ENCODE results near the gene DCST1.

DCST1 gene

DNA sequence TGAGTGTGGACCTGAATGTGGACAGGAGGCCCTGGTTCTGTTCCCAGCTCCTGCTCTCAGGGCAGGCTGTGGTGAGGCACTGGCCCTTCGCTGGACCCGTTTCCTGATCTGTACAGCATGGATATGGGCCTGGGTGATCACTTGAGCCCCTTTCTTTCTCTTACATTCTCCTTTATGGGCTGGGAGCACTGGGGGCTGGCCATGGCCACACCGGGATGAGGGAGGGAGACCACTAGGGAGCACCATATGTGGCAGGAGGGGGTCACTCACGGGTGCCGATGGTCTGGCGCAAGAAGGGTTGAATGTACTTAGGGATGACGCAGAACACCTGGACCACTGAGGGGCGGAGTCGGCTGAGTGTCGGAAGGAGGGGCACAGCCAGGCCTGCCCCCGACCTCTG lies 2.7 kb upstream of the DCST1 start:
- DNase-seq (ENCODE audit: low read depth in 1 of 2, low spot score in 1 of 2): no peak

DNA sequence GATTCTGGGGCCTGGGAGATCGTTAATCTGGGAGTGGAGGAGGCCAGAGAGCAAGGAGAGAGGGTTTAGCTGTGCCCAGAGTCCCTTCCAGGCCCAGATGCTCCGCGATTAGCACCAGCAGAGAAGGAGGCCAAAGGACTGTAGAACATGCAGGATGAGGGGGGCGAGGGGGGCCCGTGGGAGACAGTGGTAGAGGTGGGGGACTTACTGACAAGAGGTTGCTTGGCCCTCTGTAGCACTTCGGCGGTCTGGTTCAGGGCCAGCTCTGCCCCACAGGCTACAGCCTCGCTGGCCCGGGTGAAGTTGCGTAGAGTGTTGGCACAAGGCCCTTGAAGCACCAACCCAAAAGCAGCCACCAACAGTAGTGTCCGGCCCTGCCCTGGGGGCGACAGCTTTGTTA lies 738 bp upstream of the DCST1 start:
- DNase-seq (ENCODE audit: low read depth in 1 of 2, low spot score in 1 of 2): no peak

DNA sequence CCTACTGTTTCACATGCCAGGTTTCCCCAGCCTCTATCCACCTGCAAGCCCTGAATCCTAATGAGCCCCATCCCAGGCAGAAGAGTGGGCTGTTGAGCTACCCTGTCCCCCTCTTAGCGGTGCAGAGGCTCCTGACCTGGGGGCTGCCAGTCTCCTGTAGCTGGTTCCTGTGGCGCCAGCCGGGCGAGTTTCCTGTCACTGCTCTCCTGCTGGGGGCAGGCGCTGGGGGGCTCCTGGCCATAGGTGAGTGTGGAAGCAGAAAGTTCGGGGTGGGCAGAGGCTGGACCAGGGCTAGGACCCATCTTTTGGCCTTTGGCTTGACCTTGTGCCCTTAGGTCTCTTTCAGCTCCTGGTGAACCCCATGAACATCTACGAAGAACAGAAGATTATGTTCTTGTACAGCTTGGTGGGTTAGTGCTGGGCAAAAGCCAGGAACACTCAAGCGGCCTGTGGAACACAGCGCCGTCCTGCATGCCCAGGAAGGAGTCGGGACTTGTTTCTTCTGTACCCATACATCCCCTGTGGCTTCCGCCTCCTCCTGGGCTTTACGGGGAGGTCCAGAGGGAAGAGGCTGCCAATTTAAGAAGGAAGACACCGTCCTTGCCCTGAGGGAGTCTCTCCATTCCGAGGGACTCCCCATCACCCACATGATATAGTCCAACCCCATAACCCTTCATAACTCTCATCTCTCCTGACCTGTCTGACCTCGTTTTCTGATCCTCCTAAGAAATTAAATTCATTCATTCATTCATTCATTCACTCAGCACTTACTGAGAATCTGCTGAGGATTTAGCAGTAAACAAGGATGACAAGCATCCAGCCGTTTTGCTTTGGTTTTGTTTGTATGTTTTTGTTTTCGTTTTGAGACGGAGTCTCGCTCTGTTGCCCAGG lies 939 bp downstream of the DCST1 start:
- DNase-seq (ENCODE audit: low read depth in 1 of 2, low spot score in 1 of 2): no peak

DNA sequence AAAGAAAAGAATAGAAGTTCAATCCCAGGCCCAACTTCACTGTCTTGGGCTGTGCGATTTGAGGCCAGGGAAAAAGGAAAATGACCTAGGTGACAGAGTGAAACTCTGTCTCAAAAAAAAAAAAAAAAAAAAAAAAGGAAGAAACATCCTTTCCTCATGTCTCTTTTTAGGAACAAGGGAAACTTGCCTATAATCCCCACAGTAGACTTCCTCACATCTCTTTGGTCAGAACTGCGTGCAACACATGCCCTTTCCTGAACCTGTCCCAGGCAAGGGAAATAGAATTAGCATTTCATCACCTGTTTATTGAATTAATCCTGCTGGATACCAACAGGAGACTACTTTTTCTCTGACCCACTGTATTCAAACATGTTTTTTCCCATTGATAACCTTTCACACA lies 2.3 kb downstream of the DCST1 start:
- no peak for DNase-seq (ENCODE audit: low read depth in 1 of 2, low spot score in 1 of 2)

GRCh38 chr1:155037043-155037442 lies 3.4 kb downstream of the DCST1 start:
- DNase-seq (ENCODE audit: low read depth in 1 of 2, low spot score in 1 of 2): no peak

DNA sequence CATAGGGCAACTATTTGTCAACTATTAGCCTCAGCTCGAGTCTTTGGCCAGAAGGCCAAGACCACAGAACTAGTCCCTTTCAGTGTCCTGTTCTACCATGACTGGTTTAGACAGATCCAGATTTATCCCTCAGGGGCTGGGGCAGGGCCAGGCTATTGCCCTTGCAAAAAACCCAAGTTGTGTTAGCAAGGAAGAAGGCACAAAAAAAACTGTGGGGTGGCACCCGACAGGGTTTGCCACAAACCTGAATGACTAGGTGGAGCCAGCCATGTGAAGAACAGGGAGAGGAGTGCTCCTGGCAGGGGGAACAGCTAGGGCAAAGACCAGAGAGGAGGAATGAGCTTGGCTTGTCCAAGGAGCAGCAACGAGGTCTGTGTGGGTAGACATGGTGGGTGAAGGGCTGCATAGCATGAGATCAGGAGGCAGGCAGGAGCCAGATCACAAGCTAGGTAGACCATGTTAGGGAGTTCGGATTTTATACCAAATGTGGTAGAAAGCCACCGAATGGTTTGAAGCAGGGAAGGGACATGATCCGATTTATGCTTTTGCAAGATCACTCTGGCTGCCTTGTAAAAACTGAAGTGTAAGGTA lies 4.3 kb downstream of the DCST1 start:
- no peak for DNase-seq (ENCODE audit: low read depth in 1 of 2, low spot score in 1 of 2)

GRCh38 chr1:155038602-155039307 lies 5.1 kb downstream of the DCST1 start:
- DNase-seq (ENCODE audit: low read depth in 1 of 2, low spot score in 1 of 2): no peak

DNA sequence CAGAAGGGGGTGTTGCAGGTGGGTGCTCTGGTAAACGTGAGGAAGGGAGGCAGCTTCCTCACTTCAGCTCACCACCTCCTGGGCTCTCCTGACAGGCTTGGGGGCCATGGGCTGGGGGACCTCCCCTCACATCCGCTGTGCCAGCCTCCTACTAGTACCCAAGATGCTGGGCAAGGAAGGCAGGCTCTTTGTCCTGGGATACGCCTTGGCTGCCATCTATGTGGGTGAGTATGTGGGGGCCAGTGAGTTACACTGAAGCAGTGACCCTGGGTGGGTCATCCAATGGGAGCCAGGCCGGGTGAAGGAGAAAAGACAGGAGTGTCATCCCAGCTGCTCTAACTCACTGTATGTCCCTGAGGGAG lies 5.7 kb downstream of the DCST1 start:
- no peak for DNase-seq (ENCODE audit: low read depth in 1 of 2, low spot score in 1 of 2)

DNA sequence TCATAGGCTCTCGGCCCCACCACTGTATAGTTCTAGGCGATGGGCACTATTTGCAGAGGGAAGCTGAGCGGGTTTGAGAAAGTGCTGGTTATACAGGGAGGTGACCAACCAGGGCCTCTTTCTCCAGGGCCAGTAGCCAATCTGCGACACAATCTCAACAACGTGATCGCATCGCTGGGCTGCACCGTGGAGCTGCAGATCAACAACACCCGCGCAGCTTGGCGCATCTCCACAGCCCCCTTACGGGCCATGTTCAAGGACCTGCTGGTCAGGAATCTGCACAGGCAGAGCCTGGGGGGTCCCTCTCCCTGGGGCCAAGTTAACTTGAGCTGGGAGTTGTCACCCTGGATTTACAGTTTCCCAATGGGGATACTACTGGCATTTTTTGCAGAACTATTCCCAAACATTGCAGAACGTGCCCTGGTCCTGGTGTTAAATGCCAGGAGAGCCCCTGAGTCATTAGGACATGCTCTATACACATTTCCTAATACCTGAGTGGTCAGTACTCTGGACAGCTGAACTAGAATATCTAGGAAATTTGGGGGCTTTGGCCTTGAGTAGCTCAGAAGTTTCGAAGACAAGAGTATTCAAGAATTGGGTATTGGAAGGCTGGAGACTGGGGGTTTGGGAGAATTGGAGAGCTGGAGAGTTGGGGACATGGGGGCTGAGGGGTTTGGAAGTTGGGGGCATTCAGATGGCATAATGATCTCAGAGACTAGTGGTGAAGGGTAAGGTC lies 6.9 kb downstream of the DCST1 start:
- DNase-seq (ENCODE audit: low read depth in 1 of 2, low spot score in 1 of 2): no peak

DNA sequence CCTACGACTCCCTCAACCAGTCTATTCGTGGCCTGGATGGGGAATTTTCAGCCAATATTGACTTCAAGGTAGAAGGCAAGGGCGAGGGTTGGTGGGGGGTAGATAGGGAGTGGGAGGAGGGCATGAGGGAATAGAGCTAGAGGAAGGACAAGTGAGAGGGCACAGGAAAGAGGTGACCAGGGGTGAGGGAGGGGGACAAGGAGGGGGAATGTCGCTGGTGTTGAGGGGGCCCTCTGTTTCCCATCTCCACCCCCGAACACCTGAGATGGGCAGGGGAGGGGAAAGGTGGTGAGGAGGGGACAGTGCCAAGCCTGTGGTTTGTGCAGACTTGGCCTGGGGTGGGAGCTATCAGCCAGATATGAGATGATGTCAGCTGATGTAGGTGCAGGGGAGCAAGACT lies 9.2 kb downstream of the DCST1 start:
- DNase-seq (ENCODE audit: low read depth in 1 of 2, low spot score in 1 of 2): no peak

GRCh38 chr1:155043301-155043702 lies 9.7 kb downstream of the DCST1 start:
- DNase-seq (ENCODE audit: low read depth in 1 of 2, low spot score in 1 of 2): no peak

DNA sequence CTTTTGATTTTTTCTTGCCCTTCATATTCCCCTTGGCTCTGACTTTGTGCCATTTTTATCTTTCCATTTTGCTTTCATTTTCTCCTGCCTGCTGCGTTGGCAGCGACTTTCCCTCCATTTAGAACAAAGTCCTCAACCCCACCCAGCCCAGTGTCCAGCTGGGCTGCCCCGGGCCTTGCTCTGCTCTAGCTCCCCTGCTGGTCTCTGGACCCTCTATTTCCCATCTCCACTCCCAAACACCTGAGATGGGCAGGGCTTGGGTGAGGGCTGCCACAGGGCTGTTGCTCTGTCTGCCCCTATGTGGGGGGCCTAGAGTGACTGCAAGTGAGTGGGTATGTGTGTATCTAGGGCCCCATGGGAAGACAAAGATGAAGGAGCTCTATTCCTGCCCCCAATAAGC lies 10.2 kb downstream of the DCST1 start:
- DNase-seq (ENCODE audit: low read depth in 1 of 2, low spot score in 1 of 2): no peak

DNA sequence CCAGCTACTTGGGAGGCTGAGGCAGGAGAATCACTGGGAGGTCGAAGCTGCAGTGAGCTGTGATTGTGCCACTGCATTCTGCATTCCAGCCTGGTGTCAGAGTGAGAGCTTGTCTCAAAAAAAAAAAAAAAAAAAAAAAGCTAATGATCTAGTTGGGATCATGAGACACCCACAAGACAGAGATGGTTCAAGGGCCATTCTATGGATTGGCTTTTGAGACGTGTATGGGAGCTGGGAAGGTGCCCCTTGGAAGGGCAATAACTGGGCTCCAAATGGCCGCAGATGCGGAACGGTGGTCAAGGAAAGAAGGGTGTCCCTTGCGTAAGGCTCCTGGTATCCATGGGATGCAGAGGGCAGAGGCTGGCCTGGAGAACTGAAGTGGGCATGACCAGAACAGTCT lies 10.7 kb downstream of the DCST1 start:
- no peak for DNase-seq (ENCODE audit: low read depth in 1 of 2, low spot score in 1 of 2)

DNA sequence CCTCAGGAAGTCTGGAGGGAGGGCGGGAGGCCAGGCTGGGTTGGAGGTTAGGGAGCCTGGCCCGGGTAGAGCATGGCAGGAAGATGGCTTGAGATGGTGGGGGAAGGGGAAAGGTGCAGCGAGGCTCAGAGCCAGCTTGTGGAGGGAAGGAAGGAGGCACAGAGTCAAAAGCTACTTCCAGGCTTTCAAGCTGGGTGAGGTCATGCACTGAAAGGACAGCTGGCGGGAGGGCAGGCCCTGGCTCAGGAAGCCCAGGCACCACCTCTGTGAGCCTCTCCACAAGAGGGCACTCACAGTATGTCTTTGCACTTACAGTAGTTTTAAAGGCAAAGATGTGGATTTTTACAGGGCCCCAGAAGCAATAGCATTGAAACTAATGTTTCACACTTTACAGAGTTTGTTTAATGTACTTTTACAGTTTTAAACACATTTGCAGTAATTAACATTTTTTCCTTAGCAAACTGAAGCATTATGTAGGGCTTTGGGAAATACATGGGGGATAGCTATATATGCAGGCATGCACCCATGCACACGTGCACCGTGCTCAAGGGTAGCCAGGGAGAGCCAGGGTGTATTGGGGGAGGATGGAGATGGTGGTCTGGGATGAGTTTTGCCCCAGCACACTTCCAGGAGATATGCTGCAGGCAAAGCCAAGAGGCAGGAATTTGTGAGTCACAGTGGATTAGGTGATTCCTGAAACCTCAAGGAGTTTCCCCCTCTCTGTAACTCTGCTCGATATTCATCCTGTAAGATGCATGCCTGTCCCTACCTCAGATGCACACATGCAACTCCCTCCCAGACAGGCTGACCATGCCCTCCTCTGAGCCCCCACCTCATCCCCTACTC lies 11.4 kb downstream of the DCST1 start:
- DNase-seq (ENCODE audit: low read depth in 1 of 2, low spot score in 1 of 2): peak in 1 of 2 donors; percentile 20

DNA sequence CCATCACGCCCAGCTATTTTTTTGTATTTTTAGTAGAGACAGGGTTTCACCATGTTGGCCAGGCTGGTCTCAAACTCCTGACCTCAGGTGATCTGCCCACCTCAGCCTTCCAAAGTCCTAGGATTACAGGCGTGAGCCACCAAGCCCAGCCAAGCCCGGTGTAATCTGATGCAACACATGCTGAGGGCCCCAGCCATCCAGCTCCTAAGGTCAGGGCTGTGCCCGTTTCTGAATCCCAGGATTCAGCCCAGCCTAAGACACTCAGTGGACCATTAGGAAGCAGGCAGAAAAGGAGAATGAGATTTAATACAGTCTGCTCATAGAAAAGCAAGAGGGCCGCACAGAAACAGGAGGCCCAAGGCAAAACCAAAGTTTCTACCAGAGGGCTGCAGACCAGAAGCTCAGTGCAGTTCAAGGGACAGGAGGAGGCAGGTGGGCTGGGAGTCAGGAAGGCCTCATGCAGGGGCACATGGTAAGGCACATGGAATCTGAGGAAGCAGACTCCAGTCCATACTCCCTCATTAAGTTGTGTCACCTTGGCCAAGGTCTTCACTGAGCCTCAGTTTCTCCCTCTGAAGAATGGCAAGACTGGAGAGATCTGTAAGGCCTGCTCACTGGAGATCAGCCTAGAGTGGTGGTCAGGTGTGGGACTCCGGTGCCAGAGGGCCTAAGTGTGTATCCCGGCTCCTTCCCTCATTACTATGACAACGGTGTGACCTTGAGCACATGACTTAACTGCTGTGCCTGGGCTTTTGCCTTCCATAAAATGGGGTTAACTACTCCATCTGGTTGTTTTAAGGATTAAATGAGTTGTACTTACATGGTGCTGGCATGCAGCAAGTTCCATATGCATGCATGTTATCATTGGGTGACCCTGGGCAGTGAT lies 15.1 kb downstream of the DCST1 start:
- DNase-seq (ENCODE audit: low read depth in 1 of 2, low spot score in 1 of 2): no peak

DNA sequence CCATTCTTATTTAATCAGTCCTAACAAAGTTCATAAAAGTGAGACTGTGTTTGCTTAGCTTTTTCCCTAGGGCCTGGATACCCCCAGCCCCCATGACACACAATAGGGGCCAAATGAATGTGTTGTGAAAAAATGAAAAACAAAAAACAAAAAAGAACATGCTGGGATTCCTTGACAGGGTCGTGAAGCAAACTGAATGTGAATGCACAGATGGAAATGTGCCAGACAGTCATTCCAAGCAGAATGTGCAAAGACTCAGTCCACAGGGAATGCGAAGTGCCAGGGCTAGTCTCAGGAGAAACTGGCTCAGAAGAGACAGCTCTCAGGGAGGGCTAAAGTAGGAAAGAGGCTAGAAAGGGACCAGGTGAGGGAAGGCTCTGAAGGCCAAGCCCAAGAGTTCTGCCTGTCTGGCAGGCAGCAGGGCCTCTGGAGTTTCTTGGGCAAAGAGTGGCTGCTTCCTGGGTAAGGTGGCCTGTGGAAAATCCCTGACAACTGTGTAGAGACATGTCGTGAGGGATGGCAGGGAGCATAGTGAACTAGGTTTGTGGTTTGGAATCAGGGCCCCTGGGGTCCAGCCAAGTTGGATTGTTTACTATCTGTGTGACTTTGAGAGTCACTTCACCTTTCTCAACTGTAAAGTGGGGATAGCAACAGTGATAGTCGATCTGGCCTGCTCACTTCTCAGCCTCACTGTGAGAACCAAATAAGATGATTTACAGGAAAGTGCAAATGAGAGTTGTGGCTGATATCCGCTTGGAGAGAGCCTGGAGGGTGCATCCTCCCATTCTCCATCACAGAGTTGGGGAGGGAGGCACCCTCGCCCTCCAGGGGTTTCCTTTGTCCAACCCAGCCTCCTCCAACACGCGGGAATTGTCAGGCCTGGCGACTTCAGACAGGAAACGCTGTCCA lies 16.3 kb downstream of the DCST1 start:
- no peak for DNase-seq (ENCODE audit: low read depth in 1 of 2, low spot score in 1 of 2)

DNA sequence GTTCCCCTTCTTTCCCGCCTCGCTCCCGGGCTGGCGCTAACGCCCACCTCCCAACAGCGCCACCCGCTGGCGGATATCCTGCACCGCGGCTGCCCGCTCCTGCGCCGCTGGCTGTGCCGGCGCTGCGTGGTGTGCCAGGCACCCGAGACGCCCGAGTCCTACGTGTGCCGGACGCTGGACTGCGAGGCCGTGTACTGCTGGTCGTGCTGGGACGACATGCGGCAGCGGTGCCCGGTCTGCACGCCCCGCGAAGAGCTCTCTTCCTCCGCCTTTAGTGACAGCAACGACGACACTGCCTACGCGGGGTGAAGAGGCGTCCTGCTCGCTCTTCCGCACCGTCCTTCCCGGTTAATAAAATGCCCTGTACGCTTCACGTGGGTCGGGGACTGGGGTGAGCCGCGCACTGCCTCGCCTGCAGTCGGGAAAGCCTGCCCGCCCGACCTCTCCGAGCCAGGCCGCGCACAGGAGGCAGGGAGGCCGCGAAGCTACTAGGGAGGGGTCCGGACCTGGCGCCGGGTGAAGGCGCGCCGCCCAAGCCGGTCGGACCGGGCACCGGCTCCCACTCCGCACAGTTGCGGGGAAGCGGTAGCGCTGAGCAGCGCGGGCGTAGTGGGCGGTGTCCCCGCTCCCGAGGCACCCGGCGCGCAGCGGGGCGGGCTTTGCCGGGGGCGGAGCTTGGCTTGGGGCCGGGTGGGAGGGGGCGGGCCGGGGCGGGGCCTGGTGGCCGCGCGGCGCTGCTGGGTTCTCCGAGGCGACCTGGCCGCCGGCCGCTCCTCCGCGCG lies 17.1 kb downstream of the DCST1 start, which contains the start of gene ADAM15:
ADAM15 (plus strand) TSS at position 757 of the 782 bp plus-strand sequence. CDS start 71 bp downstream, outside the sequence.
- DNase-seq (ENCODE audit: low read depth in 1 of 2, low spot score in 1 of 2): peak; percentile 62 to 72

GRCh38 chr1:155051342-155051776 lies 17.7 kb downstream of the DCST1 start:
- no peak for DNase-seq (ENCODE audit: low read depth in 1 of 2, low spot score in 1 of 2)

Data from activated T-helper 1 cell treated with anti-CD3 and anti-CD28 coated beads, Interleukin-2, amount 50 U/mL, for 16 hours (primary cell).